Measurements from ENCODE around the gene CYREN.
A peak's percentile ranks its signal among the peaks of the same experiment; 100 is the strongest.

CYREN gene

DNA sequence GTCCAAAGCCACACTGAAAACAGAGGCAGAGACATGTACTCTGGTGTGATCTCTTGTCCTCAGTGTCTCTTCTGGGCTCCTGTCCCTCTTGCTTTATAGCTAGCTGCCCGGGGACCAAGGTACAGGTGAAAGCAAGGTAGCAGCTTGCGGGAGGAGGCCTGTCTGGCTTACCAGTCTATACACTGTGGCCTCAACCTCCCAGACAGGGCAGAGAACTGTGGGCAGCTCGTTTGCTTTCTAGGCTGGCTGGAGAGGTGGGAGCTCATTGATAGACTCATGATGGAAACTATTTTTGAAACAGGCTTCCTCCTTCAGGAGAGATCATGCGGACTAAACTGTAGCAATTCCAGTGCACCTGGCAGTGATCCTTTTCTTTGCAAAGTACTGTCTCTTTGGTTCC lies 4.6 kb downstream of the CYREN start:
- Histone ChIP-seq H4K20me1 (ENCODE audit: low read depth, low read length) (no peaks in the 10 kb centered on the region), H3K79me2 (ENCODE audit: insufficient read depth, low read length) (peaks cover 22% of the 10 kb centered on the region), H3K9me3 (ENCODE audit: insufficient read depth, low read length) (no peaks in the 10 kb centered on the region), H3K4me2 (ENCODE audit: low read depth, low read length, poor library complexity, severe bottlenecking) (no peak overlapping the region), H3K27ac (ENCODE audit: low read depth, low read length) (no peak overlapping the region), H3K4me3 (ENCODE audit: insufficient read depth, low read length, poor library complexity, severe bottlenecking) (no peak overlapping the region), H3K36me3 (ENCODE audit: low read length) (peaks cover 9% of the 10 kb centered on the region), H2AFZ (ENCODE audit: low read depth, low read length, severe bottlenecking) (no peak overlapping the region), H3K27me3 (ENCODE audit: low read length) (no peaks in the 10 kb centered on the region), H3K9ac (ENCODE audit: low read length) (no peak overlapping the region), H3F3A (ENCODE audit: insufficient read depth) (peaks cover 9% of the 10 kb centered on the region; the same call in 1 of the 2 replicates), H3K9me2 (replicated peaks; ENCODE audit: insufficient read depth, low read length) (no peaks in the 10 kb centered on the region)
- no peak for TF ChIP-seq EZH2phosphoT487 (conservative IDR thresholded peaks at IDR 0.05; ENCODE audit: low read length)
- TF ChIP-seq, protein P1, sequence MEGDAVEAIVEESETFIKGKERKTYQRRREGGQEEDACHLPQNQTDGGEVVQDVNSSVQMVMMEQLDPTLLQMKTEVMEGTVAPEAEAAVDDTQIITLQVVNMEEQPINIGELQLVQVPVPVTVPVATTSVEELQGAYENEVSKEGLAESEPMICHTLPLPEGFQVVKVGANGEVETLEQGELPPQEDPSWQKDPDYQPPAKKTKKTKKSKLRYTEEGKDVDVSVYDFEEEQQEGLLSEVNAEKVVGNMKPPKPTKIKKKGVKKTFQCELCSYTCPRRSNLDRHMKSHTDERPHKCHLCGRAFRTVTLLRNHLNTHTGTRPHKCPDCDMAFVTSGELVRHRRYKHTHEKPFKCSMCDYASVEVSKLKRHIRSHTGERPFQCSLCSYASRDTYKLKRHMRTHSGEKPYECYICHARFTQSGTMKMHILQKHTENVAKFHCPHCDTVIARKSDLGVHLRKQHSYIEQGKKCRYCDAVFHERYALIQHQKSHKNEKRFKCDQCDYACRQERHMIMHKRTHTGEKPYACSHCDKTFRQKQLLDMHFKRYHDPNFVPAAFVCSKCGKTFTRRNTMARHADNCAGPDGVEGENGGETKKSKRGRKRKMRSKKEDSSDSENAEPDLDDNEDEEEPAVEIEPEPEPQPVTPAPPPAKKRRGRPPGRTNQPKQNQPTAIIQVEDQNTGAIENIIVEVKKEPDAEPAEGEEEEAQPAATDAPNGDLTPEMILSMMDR (IDR thresholded peaks at IDR 0.05; ENCODE audit: insufficient read depth, low read length, poor library complexity, severe bottlenecking) = no peak

DNA sequence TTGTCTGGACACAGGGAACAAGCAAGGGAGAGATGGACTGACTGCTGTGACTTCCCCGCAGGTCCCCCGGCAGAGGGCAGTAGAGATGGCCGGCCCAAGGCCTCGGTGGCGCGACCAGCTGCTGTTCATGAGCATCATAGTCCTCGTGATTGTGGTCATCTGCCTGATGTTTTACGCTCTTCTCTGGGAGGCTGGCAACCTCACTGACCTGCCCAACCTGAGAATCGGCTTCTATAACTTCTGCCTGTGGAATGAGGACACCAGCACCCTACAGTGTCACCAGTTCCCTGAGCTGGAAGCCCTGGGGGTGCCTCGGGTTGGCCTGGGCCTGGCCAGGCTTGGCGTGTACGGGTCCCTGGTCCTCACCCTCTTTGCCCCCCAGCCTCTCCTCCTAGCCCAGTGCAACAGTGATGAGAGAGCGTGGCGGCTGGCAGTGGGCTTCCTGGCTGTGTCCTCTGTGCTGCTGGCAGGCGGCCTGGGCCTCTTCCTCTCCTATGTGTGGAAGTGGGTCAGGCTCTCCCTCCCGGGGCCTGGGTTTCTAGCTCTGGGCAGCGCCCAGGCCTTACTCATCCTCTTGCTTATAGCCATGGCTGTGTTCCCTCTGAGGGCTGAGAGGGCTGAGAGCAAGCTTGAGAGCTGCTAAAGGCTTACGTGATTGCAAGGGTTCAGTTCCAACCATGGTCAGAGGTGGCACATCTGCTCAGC lies 6.0 kb downstream of the CYREN start:
- Histone ChIP-seq H3K9ac (ENCODE audit: low read length) (no peak overlapping the region), H3K36me3 (ENCODE audit: low read length) (peaks cover 9% of the 10 kb centered on the region), H3K9me2 (replicated peaks; ENCODE audit: insufficient read depth, low read length) (no peaks in the 10 kb centered on the region), H2AFZ (ENCODE audit: low read depth, low read length, severe bottlenecking) (no peak overlapping the region), H3K27ac (ENCODE audit: low read depth, low read length) (no peak overlapping the region), H4K20me1 (ENCODE audit: low read depth, low read length) (no peaks in the 10 kb centered on the region), H3K79me2 (ENCODE audit: insufficient read depth, low read length) (peaks cover 12% of the 10 kb centered on the region), H3K9me3 (ENCODE audit: insufficient read depth, low read length) (no peaks in the 10 kb centered on the region), H3K4me2 (ENCODE audit: low read depth, low read length, poor library complexity, severe bottlenecking) (no peak overlapping the region), H3K4me3 (ENCODE audit: insufficient read depth, low read length, poor library complexity, severe bottlenecking) (no peak overlapping the region), H3K27me3 (ENCODE audit: low read length) (no peaks in the 10 kb centered on the region), H3F3A (ENCODE audit: insufficient read depth) (peaks cover 4% of the 10 kb centered on the region; the same call in 1 of the 2 replicates)
- no peak for TF ChIP-seq EZH2phosphoT487 (conservative IDR thresholded peaks at IDR 0.05; ENCODE audit: low read length)
- TF ChIP-seq, protein P1 (IDR thresholded peaks at IDR 0.05; ENCODE audit: insufficient read depth, low read length, poor library complexity, severe bottlenecking) = no peak

DNA sequence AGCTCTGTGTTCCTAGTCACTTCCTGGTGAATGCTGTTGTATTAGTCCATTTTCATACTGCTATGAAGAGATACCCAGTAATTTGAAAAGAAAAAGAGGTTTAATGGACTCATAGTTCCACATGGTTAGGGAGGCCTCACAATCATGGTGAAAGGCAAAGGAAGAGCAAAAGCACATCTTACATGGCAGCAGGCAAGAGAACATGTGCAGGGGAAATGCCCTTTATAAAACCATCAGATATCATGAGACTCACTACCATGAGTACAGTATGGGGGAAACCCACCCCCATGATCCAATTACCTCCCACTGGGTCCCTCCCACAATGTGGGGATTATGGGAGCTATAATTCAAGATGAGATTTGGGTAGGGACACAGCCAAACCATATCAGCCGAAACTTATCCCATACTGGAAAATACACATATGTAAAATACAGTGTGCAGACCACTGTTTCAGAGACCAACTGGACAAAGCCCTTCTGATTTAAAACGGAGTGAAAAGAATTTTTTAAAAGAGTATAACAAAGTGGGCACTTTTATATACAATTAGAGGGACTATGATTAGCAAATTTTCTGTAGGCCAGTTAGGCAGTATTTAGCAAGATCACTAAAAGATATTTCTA lies 8.0 kb downstream of the CYREN start:
- peaks cover 3% of the 10 kb centered on the region; the same call in 1 of the 2 replicates for H3K36me3 ChIP-seq (ENCODE audit: low read length)
- H3K27me3 ChIP-seq (ENCODE audit: low read length) = no peaks in the 10 kb centered on the region
- peaks cover 3% of the 10 kb centered on the region; the same call in 1 of the 2 replicates for H3F3A ChIP-seq (ENCODE audit: insufficient read depth)
- no peak overlapping the region for H2AFZ ChIP-seq (ENCODE audit: low read depth, low read length, severe bottlenecking)
- peak overlapping the region; percentile 75; the same call in 1 of the 2 replicates for H3K27ac ChIP-seq (ENCODE audit: low read depth, low read length)
- no peak overlapping the region for H3K4me2 ChIP-seq (ENCODE audit: low read depth, low read length, poor library complexity, severe bottlenecking)
- H4K20me1 ChIP-seq (ENCODE audit: low read depth, low read length) = no peaks in the 10 kb centered on the region
- no peak for TF ChIP-seq EZH2phosphoT487 (conservative IDR thresholded peaks at IDR 0.05; ENCODE audit: low read length)
- no peaks in the 10 kb centered on the region for H3K9me2 ChIP-seq (replicated peaks; ENCODE audit: insufficient read depth, low read length)
- H3K9ac ChIP-seq (ENCODE audit: low read length) = no peak overlapping the region
- no peak overlapping the region for H3K4me3 ChIP-seq (ENCODE audit: insufficient read depth, low read length, poor library complexity, severe bottlenecking)
- no peaks in the 10 kb centered on the region; the same call in 1 of the 2 replicates for H3K9me3 ChIP-seq (ENCODE audit: insufficient read depth, low read length)
- H3K79me2 ChIP-seq (ENCODE audit: insufficient read depth, low read length) = no peaks in the 10 kb centered on the region

DNA sequence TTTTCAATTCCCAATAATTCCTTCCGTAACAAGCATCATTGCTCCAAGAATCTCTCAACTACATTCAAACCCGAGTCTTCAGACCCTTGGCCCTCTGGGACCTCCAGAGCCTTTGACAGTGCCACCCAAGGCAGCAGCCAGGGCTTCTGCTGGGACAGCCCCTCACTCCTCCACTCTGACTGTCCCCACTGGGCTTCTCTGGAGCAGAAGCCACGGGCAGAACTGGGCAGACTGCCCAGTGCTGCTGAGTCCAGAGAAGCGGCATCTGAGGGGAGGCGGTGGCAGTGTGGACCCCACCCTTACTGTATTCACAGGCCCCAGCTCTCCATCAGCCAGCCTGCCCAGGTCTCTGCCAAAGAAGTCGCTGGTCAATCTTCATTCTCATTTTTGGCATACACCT lies 8.8 kb downstream of the CYREN start:
- Histone ChIP-seq H3K9me3 (ENCODE audit: insufficient read depth, low read length) (no peaks in the 10 kb centered on the region; the same call in 1 of the 2 replicates), H3K4me3 (ENCODE audit: insufficient read depth, low read length, poor library complexity, severe bottlenecking) (no peak overlapping the region), H3K36me3 (ENCODE audit: low read length) (peaks cover 3% of the 10 kb centered on the region; the same call in 1 of the 2 replicates), H2AFZ (ENCODE audit: low read depth, low read length, severe bottlenecking) (no peak overlapping the region), H4K20me1 (ENCODE audit: low read depth, low read length) (no peaks in the 10 kb centered on the region), H3K9me2 (replicated peaks; ENCODE audit: insufficient read depth, low read length) (no peaks in the 10 kb centered on the region), H3K27me3 (ENCODE audit: low read length) (no peaks in the 10 kb centered on the region), H3K27ac (ENCODE audit: low read depth, low read length) (peak overlapping the region; percentile 75), H3K9ac (ENCODE audit: low read length) (peak overlapping the region; percentile 49; the same call in 1 of the 2 replicates), H3K79me2 (ENCODE audit: insufficient read depth, low read length) (no peaks in the 10 kb centered on the region), H3F3A (ENCODE audit: insufficient read depth) (peaks cover 3% of the 10 kb centered on the region; the same call in 1 of the 2 replicates), H3K4me2 (ENCODE audit: low read depth, low read length, poor library complexity, severe bottlenecking) (peak overlapping the region; percentile 53)
- TF ChIP-seq, protein P1 (IDR thresholded peaks at IDR 0.05; ENCODE audit: insufficient read depth, low read length, poor library complexity, severe bottlenecking) = no peak
